Activated CD4-positive, alpha-beta T cell treated with anti-CD3 and anti-CD28 coated beads, Interleukin-2, amount 10 ng/mL, durations not matched to agents 24 days and 14 days (primary cell): ENCODE results near the gene CD101. TPM values are rescaled to one million over a fixed set of nuclear protein-coding genes. Genes with fewer than 3 reads are reported as not detected.
A peak's percentile ranks its signal among the peaks of the same experiment; 100 is the strongest.

Experiments used
- DNase-seq: peaks from one replicate; pipeline ENCODE4 v3.0.0; 2022
- H3K27ac Mint-ChIP-seq: one replicate; pipeline ENCODE4 v1.8.0; 2022; ENCODE audit warnings: mild to moderate bottlenecking, mixed read lengths
- H3K27me3 Mint-ChIP-seq: one replicate; pipeline ENCODE4 v1.8.0; 2022; ENCODE audit warnings: mixed read lengths
- H3K36me3 Mint-ChIP-seq: one replicate; pipeline ENCODE4 v1.8.0; 2022; ENCODE audit warnings: low read depth, mild to moderate bottlenecking, mixed read lengths
- H3K4me1 Mint-ChIP-seq: one replicate; pipeline ENCODE4 v1.8.0; 2021; ENCODE audit warnings: mixed read lengths
- H3K4me3 Mint-ChIP-seq: one replicate; pipeline ENCODE4 v1.8.0; 2022; ENCODE audit warnings: mild to moderate bottlenecking, moderate library complexity, mixed read lengths
- H3K9me3 Mint-ChIP-seq: one replicate; pipeline ENCODE4 v1.8.0; 2021; ENCODE audit warnings: mixed read lengths
- intact Hi-C: fragments of 100-400 bp; cut with micrococcal nuclease; formaldehyde crosslinking; loops from one replicate; pipeline ENCODE4 v1.15.1; 2023
- total RNA-seq: library from RNA; stranded (reverse); gene quantifications from 2 replicates; pipeline ENCODE4 v1.2.3, GENCODE V29; 2022

The CD101 gene
- total RNA-seq, 1 donor from 2014 or later, result 0.82 TPM

GRCh38 chr1:117036018-117036461, 34.5 kb downstream of the CD101 start:
- Mint-ChIP-seq H3K27ac (no peak overlapping the region), H3K4me3 (no peak overlapping the region), H3K9me3 (no peaks in the 10 kb centered on the region), H3K27me3 (no peaks in the 10 kb centered on the region), H3K36me3 (peaks cover 4% of the 10 kb centered on the region), H3K4me1 (peaks cover 2% of the 10 kb centered on the region)
- DNase-seq, result no peak
- intact Hi-C loops, result no loop called here

- intact Hi-C loops, result no loop called here
- no peak overlapping the region for H3K4me3 Mint-ChIP-seq
Observed at GRCh38 chr1:117037802-117038201, 36.2 kb downstream of the CD101 start.

DNA sequence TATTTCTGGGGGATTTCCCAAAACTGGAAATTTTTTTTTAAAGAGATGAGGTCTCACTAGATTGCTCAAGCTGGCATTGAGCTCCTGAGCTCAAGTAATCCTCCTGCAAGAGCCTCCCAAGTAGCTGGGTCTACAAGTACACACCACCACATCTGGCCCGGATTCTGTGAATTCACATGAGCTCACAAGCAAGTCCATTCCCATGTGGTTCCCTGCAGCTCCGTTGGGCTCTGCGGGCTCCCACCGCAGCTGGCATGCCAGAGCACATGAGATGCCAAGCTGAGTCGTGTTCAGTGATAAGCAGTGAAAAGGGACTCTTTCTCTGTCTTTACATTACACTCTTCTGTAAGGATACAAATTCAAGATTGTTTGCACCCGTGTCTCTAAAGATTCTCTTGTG, 36.7 kb downstream of the CD101 start:
- intact Hi-C loops, result no loop called here
- DNase-seq, result no peak
- Mint-ChIP-seq H3K4me1 (peaks cover 2% of the 10 kb centered on the region), H3K27ac (no peak overlapping the region), H3K36me3 (peaks cover 12% of the 10 kb centered on the region), H3K4me3 (no peak overlapping the region), H3K9me3 (peaks cover 3% of the 10 kb centered on the region), H3K27me3 (no peaks in the 10 kb centered on the region)

More at GRCh38 chr1:117037802-117038201, 36.2 kb downstream of the CD101 start:
- H3K9me3 Mint-ChIP-seq, result no peaks in the 10 kb centered on the region
- H3K4me1 Mint-ChIP-seq, result peaks cover 2% of the 10 kb centered on the region
- H3K27me3 Mint-ChIP-seq, result no peaks in the 10 kb centered on the region
- no peak overlapping the region for H3K27ac Mint-ChIP-seq
- peaks cover 7% of the 10 kb centered on the region for H3K36me3 Mint-ChIP-seq
- no peak for DNase-seq

DNA sequence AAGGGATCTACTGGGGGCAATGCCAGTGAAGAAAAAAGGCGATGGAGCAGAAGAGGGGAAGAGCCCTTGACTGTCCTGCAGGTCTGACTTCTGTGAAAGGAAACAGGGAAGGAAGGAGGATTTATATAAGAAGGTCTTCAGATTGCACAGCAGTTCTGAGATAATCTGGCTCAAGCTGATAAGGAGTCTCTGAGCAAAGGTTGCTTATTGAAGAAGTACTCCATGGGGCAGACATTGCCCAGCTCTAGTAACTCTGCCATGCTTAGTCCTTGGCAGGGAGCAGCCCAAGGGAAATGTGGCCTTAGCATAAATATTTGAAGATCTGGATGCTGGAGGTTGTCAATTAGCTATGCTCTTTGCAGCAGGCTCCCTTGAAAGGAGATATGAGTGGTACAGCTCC, 42.7 kb downstream of the CD101 start:
- H3K27me3 Mint-ChIP-seq, result no peaks in the 10 kb centered on the region
- no peak for DNase-seq
- peaks cover 10% of the 10 kb centered on the region for H3K4me1 Mint-ChIP-seq
- H3K9me3 Mint-ChIP-seq, result peaks cover 10% of the 10 kb centered on the region
- H3K36me3 Mint-ChIP-seq, result peaks cover 22% of the 10 kb centered on the region
- H3K4me3 Mint-ChIP-seq, result no peak overlapping the region
- no peak overlapping the region for H3K27ac Mint-ChIP-seq
- intact Hi-C loops, result no loop called here

DNA sequence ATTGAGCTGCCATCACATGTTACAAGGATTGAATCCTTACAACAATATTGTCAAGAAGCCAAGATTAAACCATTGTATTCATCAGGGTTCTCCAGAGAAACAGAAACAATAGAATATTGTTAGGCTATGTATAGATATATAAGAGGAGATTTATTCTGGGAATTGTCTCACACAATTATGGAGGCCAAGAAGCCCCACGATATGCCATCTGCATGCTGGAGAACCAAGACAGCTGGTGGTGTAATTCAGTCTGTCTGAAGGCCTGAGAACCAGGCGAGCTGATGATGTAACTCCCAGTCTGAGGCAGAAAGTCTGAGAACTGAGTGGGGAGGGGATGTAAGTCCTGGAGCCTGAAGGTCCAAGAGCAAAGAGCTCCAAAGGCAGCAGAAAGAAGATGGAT, 44.1 kb downstream of the CD101 start:
- peaks cover 19% of the 10 kb centered on the region for H3K4me1 Mint-ChIP-seq
- no peak for DNase-seq
- no peak overlapping the region for H3K27ac Mint-ChIP-seq
- no peaks in the 10 kb centered on the region for H3K27me3 Mint-ChIP-seq
- peaks cover 10% of the 10 kb centered on the region for H3K9me3 Mint-ChIP-seq
- H3K36me3 Mint-ChIP-seq, result peaks cover 22% of the 10 kb centered on the region
- no peak overlapping the region for H3K4me3 Mint-ChIP-seq
- intact Hi-C loops, result no loop called here

DNA sequence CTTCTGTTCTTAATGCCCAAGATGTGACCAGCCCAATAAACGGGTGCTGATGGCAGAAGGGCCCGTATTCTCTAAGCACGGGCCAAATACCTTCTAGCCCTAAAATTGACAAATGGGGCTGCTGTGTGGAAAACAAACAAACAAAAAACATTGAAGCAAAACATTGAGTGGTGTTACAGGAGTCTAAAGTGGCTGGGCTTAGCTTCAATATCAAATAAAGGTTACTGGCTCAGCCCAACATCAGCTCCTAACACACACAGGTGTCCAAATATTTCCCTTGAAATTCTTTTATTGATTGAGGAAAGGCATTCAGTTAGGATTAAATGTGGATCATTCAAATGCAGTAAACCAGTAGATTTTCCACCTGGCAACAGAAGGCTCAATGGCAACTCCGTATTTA, 45.2 kb downstream of the CD101 start:
- peaks cover 30% of the 10 kb centered on the region for H3K4me1 Mint-ChIP-seq
- H3K27me3 Mint-ChIP-seq, result no peaks in the 10 kb centered on the region
- H3K36me3 Mint-ChIP-seq, result peaks cover 20% of the 10 kb centered on the region
- no peak for DNase-seq
- H3K4me3 Mint-ChIP-seq, result no peak overlapping the region
- intact Hi-C loops, result no loop called here
- H3K27ac Mint-ChIP-seq, result no peak overlapping the region
- peaks cover 10% of the 10 kb centered on the region for H3K9me3 Mint-ChIP-seq

DNA sequence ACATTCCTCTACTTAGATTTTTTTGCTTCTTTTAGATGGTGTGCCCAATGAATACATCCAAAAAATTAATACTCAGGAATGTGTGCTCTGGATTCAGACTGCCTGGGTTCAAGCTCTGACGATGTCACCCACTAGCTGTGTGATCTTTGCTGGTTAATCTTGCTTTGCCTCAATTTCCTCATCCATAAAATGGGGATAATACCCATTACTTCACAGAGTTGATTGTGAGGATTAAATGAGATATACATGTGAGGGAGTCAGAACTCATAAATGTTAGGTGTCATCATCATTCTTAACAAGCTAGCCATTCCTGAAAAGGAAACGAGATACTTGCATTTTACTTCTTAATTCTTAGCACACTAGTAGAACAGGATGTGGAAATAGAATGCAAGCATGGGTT, 45.7 kb downstream of the CD101 start:
- Mint-ChIP-seq H3K27ac (no peak overlapping the region), H3K4me1 (peaks cover 35% of the 10 kb centered on the region), H3K9me3 (peaks cover 10% of the 10 kb centered on the region), H3K27me3 (no peaks in the 10 kb centered on the region), H3K4me3 (no peak overlapping the region), H3K36me3 (peaks cover 21% of the 10 kb centered on the region)
- DNase-seq, result no peak
- intact Hi-C loops, result no loop called here

- Mint-ChIP-seq H3K9me3 (no peaks in the 10 kb centered on the region), H3K4me3 (no peak overlapping the region), H3K27ac (peak overlapping the region; percentile 85), H3K36me3 (peaks cover 10% of the 10 kb centered on the region), H3K27me3 (no peaks in the 10 kb centered on the region), H3K4me1 (peaks cover 41% of the 10 kb centered on the region)
- intact Hi-C loops, result loop anchor here (1.0 to 2.0 kb wide), 2 partner anchors 35 to 49 kb away; partner anchors contain the start of gene CD101
- DNase-seq, result no peak
Observed at GRCh38 chr1:117049857-117050256, 48.3 kb downstream of the CD101 start.

GRCh38 chr1:117051224-117052064, 49.9 kb downstream of the CD101 start:
- H3K27me3 Mint-ChIP-seq, result no peaks in the 10 kb centered on the region
- H3K9me3 Mint-ChIP-seq, result no peaks in the 10 kb centered on the region
- peaks cover 43% of the 10 kb centered on the region for H3K4me1 Mint-ChIP-seq
- peak overlapping the region; percentile 79 for H3K4me3 Mint-ChIP-seq
- intact Hi-C loops, result loop anchor here (2.0 kb wide), 1 partner anchor 37 kb away; no protein-coding TSS in a partner anchor
- H3K36me3 Mint-ChIP-seq, result peaks cover 8% of the 10 kb centered on the region
- H3K27ac Mint-ChIP-seq, result peak overlapping the region; percentile 91
- peak; percentile 81 for DNase-seq

DNA sequence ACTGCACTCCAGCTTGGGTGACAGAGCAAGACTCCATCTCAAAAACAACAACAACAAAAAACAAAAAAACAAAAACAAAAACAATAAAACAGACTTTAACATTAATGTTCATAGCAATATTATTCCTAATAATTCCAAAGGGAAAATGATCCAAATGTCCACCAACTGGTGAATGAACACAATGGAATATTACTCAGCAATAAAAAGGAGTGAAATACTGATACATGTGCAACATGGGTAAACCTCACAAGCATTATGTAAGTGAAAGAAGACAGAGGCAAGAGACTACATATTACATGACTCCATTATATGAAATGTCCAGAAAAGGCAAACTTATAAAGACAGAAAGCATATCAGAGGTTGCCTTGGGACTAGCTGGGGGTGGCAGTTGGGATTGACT, 52.5 kb downstream of the CD101 start:
- no peaks in the 10 kb centered on the region for H3K27me3 Mint-ChIP-seq
- H3K9me3 Mint-ChIP-seq, result no peaks in the 10 kb centered on the region
- no peak for DNase-seq
- H3K27ac Mint-ChIP-seq, result no peak overlapping the region
- peaks cover 45% of the 10 kb centered on the region for H3K4me1 Mint-ChIP-seq
- peaks cover 5% of the 10 kb centered on the region for H3K36me3 Mint-ChIP-seq
- no peak overlapping the region for H3K4me3 Mint-ChIP-seq
- intact Hi-C loops, result no loop called here

GRCh38 chr1:117058810-117059209, 57.2 kb downstream of the CD101 start:
- peaks cover 39% of the 10 kb centered on the region for H3K4me1 Mint-ChIP-seq
- H3K36me3 Mint-ChIP-seq, result peaks cover 25% of the 10 kb centered on the region
- H3K9me3 Mint-ChIP-seq, result no peaks in the 10 kb centered on the region
- intact Hi-C loops, result loop anchor here (1.0 kb wide), 1 partner anchor 126 kb away; no protein-coding TSS in a partner anchor
- no peak for DNase-seq
- no peak overlapping the region for H3K4me3 Mint-ChIP-seq
- no peaks in the 10 kb centered on the region for H3K27me3 Mint-ChIP-seq
- H3K27ac Mint-ChIP-seq, result no peak overlapping the region

DNA sequence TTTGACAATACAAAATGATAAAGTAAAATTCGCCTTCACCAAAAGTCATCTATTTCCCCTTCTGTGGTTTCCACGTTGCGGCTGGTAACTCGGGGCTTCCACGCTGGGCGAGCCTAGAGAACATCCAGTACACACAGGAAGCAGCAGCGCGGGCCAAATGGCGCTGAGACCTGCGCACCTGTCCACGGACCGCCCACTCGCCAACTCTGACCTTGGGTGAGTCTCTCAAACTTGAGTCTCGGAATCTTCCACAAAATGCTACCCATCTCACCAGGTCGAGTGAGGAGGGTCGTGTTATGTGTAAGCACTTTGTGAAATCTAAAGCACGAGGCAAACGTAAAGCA, 57.7 kb downstream of the CD101 start:
- Mint-ChIP-seq H3K36me3 (peaks cover 29% of the 10 kb centered on the region), H3K4me1 (peaks cover 41% of the 10 kb centered on the region), H3K27me3 (no peaks in the 10 kb centered on the region), H3K4me3 (no peak overlapping the region), H3K9me3 (no peaks in the 10 kb centered on the region), H3K27ac (no peak overlapping the region)
- peak; percentile 93 for DNase-seq
- intact Hi-C loops, result loop anchor here (1.0 kb wide), 1 partner anchor 126 kb away; no protein-coding TSS in a partner anchor

DNA sequence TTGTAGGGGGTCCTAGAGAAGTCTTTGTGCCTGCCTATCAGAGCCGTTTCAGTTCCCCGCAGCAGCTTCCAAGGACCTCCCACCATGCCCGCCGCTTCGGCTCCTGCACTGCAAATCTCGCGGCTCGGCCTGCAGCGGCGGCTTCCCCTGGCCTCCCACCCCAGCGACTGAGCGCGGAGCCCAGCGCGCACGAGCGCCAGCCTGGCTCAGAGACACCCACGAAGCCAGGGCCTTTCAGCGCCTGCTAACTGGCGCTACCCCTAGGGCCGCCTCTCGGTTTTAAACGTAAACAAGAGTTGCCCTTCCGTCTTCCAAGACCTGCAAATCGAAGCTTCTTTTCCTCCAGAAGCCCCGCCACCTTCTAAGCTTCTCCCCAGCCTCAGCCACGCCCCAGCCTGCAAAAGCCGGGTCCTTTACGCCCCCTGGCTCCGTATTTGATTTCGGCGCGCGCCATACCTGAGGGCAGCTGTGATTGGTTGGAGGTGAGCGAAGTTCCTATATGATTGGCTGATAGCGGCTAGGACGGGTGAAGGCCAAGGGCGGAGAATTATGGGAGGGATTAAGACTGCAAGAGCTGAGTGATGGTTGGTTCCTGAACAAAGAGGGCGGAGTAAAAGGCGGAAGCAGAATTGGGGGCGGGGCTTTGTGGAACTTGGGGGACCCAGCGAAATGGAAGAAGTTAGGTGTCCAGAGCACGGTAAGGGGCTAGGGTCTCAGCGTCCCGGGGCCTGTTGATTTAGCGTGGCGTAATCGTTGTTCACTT, 58.3 kb downstream of the CD101 start, which contains the start of gene TTF2:
TSS of gene TTF2 (plus strand) at position 649 of the 763 bp plus-strand sequence. CDS start at position 670, 21 bp downstream.
- intact Hi-C loops, result loop anchor here (1.0 to 10.0 kb wide), 13 partner anchors 127 to 805 kb away; partner anchors contain the start of genes CD2, CD58 and IGSF3
- Mint-ChIP-seq H3K27me3 (no peaks in the 10 kb centered on the region), H3K9me3 (no peaks in the 10 kb centered on the region), H3K4me1 (peaks cover 41% of the 10 kb centered on the region), H3K4me3 (no peak within 1 kb of the TSS), H3K36me3 (peaks cover 33% of the 10 kb centered on the region), H3K27ac (no peak within 1 kb of the TSS)
- peak; percentile 99 for DNase-seq
